CD4-positive, alpha-beta T cell treated with Interleukin-15 for 4 hours (primary cell): Measurements from ENCODE around the gene SPDYE16.
"Not testable (repeated sequence)": the region's sequence is repeated elsewhere in the genome, so short reads cannot be mapped to it uniquely, and the experiment has no call there.

Source experiments
- DNase-seq: peaks from one replicate; pipeline ENCODE4 v3.0.0-alpha.2; 2020; ENCODE audit warnings: low spot score

Gene SPDYE16

GRCh38 chr7:76549025-76549854, 6.1 kb upstream of the SPDYE16 start:
- DNase-seq = peak; percentile 89

- DNase-seq = not testable (repeated sequence)
Measured at GRCh38 chr7:76531643-76532042, 11.5 kb downstream of the SPDYE16 start.

- not testable (repeated sequence) for DNase-seq
Measured at GRCh38 chr7:76526183-76526582, 16.9 kb downstream of the SPDYE16 start.

- DNase-seq = not testable (repeated sequence)
Measured at GRCh38 chr7:76516932-76517331, 26.2 kb downstream of the SPDYE16 start.

- DNase-seq = peak; percentile 33
Measured at GRCh38 chr7:76515999-76516443, 27.1 kb downstream of the SPDYE16 start.

- no peak for DNase-seq
Measured at GRCh38 chr7:76514926-76515771, 27.9 kb downstream of the SPDYE16 start.

GRCh38 chr7:76513817-76514799, 29.0 kb downstream of the SPDYE16 start:
- no peak for DNase-seq

- no peak for DNase-seq
Measured at GRCh38 chr7:76512941-76513816, 29.9 kb downstream of the SPDYE16 start.

- DNase-seq = not testable (repeated sequence)
Measured at GRCh38 chr7:76511911-76512885, 30.9 kb downstream of the SPDYE16 start.

- not testable (repeated sequence) for DNase-seq
Measured at GRCh38 chr7:76511200-76511910, 31.7 kb downstream of the SPDYE16 start.

GRCh38 chr7:76509931-76510877, 32.9 kb downstream of the SPDYE16 start, which contains the start of gene UPK3B:
Gene UPK3B (plus strand): TSS chr7:76510552. CDS start chr7:76510653, 101 bp downstream.
- DNase-seq = no peak

GRCh38 chr7:76507723-76508406, 35.2 kb downstream of the SPDYE16 start:
- no peak for DNase-seq

- not testable (repeated sequence) for DNase-seq
Measured at GRCh38 chr7:76506643-76507042, 36.5 kb downstream of the SPDYE16 start.

GRCh38 chr7:76506081-76506440, 37.0 kb downstream of the SPDYE16 start:
- DNase-seq = no peak

- DNase-seq = no peak
Measured at GRCh38 chr7:76505168-76506080, 37.7 kb downstream of the SPDYE16 start.
